ENCODE results near the gene RPS17.

GRCh38 chr15:82570721-82571508, 30.7 kb upstream of the RPS17 start:
- TF ChIP-seq, protein P1, sequence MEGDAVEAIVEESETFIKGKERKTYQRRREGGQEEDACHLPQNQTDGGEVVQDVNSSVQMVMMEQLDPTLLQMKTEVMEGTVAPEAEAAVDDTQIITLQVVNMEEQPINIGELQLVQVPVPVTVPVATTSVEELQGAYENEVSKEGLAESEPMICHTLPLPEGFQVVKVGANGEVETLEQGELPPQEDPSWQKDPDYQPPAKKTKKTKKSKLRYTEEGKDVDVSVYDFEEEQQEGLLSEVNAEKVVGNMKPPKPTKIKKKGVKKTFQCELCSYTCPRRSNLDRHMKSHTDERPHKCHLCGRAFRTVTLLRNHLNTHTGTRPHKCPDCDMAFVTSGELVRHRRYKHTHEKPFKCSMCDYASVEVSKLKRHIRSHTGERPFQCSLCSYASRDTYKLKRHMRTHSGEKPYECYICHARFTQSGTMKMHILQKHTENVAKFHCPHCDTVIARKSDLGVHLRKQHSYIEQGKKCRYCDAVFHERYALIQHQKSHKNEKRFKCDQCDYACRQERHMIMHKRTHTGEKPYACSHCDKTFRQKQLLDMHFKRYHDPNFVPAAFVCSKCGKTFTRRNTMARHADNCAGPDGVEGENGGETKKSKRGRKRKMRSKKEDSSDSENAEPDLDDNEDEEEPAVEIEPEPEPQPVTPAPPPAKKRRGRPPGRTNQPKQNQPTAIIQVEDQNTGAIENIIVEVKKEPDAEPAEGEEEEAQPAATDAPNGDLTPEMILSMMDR (conservative IDR thresholded peaks at IDR 0.05; ENCODE audit: low read depth, low read length): no peak
- TF ChIP-seq EZH2 (IDR thresholded peaks at IDR 0.05; ENCODE audit: borderline replicate concordance, low read depth, low read length, poor library complexity, severe bottlenecking): no peak
